HL-60 (cell line): ENCODE data around the gene SLC17A4.

Source experiments
- DNase-seq, 2 experiments: peaks; one replicate each; pipeline ENCODE4 v3.0.0-alpha.2; 2010 to 2020; ENCODE audit warnings: low read depth in 1 of 2, low spot score in 1 of 2
- H3K27ac ChIP-seq: fragments of 250-450 bp; sonication (Bioruptor Pico); replicated peaks from 2 replicates; pipeline ENCODE4 v1.5.1; 2020; ENCODE audit warnings: mild to moderate bottlenecking, moderate library complexity
- H3K27me3 ChIP-seq: fragments of 250-450 bp; sonication (Bioruptor Pico); 2 replicates; pipeline ENCODE4 v1.5.1; 2021; ENCODE audit warnings: mild to moderate bottlenecking, moderate library complexity; ENCODE audit not compliant: insufficient read depth, poor library complexity, severe bottlenecking
- H3K4me3 ChIP-seq: replicated peaks from 2 replicates; pipeline ENCODE4 v1.5.1; 2011; ENCODE audit warnings: mild to moderate bottlenecking, control low read depth, low read length; ENCODE audit not compliant: insufficient read depth
- CTCF ChIP-seq: IDR thresholded peaks from one replicate; pipeline ENCODE4 v1.5.1; 2011; ENCODE audit warnings: low read length, control low read depth, inconsistent platforms; ENCODE audit not compliant: insufficient read depth
- GABPA ChIP-seq: IDR thresholded peaks from 2 replicates; pipeline ENCODE4 v1.6.1; 2012; ENCODE audit warnings: low read depth
- POLR2AphosphoS5 ChIP-seq: IDR thresholded peaks from 2 replicates; pipeline ENCODE4 v1.6.1; 2012; ENCODE audit warnings: low read depth
- REST ChIP-seq: IDR thresholded peaks from 2 replicates; pipeline ENCODE4 v1.6.1; 2012; ENCODE audit warnings: low read depth; ENCODE audit not compliant: insufficient replicate concordance
- SPI1 ChIP-seq: IDR thresholded peaks from 2 replicates; pipeline ENCODE4 v1.6.1; 2012; ENCODE audit warnings: low read depth, mild to moderate bottlenecking, borderline replicate concordance

Gene SLC17A4

GRCh38 chr6:25753079-25753478 lies 1.5 kb upstream of the SLC17A4 start:
- no peak for DNase-seq
- Histone ChIP-seq H3K27me3 (no peaks in the 10 kb centered on the region), H3K27ac (no peak overlapping the region), H3K4me3 (no peak overlapping the region)
- TF ChIP-seq SPI1 (no peak), POLR2AphosphoS5 (no peak), GABPA (no peak), REST (no peak), CTCF (no peak)

GRCh38 chr6:25755483-25755882 lies 941 bp downstream of the SLC17A4 start:
- H3K4me3 ChIP-seq: no peak overlapping the region
- H3K27me3 ChIP-seq: no peaks in the 10 kb centered on the region
- H3K27ac ChIP-seq: no peak overlapping the region
- DNase-seq: no peak
- TF ChIP-seq REST: no peak
- TF ChIP-seq SPI1: no peak
- TF ChIP-seq GABPA: no peak
- TF ChIP-seq POLR2AphosphoS5: no peak
- no peak for TF ChIP-seq CTCF

GRCh38 chr6:25756382-25757363 lies 2.1 kb downstream of the SLC17A4 start:
- DNase-seq: peak in 1 of 2 experiments; percentile 8
- TF ChIP-seq SPI1 (no peak), CTCF (no peak), GABPA (no peak), POLR2AphosphoS5 (no peak), REST (no peak)
- Histone ChIP-seq H3K4me3 (no peak overlapping the region), H3K27ac (no peak overlapping the region), H3K27me3 (no peaks in the 10 kb centered on the region)
